ENCODE results near the gene PHF20.

DNA sequence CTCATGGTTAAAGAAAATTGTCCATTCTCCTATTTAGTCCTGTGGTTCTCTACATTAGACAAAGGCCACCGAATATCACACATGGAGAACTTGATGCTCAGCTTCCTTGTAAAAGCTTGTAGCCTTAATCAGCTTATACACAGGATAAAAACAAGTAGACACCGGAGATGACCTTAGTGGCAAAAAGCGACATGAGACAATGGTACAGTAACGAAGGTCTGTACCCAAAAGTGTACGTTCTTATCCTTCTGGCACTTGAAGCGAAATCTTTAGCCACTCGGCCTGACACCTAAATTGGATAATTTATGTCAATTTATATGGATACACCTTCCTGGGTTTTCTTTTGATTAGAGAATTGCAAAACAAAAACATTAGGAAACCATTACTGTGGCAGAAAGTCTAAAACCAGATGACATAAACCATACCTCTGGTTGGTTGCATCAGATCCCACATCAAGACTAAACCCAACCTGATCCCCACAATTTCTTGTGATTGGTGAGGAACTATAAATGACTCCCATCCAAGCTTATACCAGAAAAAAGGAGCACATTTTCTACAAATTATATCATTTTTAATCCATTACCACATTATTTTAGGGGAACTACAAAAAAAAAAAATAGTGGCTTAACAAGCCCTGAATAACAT, 35.9 kb upstream of the PHF20 start:
- TF ChIP-seq EP300 (IDR thresholded peaks at IDR 0.05) (no peak), POLR2A (IDR thresholded peaks at IDR 0.05) (no peak)
- TF ChIP-seq, protein P1, sequence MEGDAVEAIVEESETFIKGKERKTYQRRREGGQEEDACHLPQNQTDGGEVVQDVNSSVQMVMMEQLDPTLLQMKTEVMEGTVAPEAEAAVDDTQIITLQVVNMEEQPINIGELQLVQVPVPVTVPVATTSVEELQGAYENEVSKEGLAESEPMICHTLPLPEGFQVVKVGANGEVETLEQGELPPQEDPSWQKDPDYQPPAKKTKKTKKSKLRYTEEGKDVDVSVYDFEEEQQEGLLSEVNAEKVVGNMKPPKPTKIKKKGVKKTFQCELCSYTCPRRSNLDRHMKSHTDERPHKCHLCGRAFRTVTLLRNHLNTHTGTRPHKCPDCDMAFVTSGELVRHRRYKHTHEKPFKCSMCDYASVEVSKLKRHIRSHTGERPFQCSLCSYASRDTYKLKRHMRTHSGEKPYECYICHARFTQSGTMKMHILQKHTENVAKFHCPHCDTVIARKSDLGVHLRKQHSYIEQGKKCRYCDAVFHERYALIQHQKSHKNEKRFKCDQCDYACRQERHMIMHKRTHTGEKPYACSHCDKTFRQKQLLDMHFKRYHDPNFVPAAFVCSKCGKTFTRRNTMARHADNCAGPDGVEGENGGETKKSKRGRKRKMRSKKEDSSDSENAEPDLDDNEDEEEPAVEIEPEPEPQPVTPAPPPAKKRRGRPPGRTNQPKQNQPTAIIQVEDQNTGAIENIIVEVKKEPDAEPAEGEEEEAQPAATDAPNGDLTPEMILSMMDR (IDR thresholded peaks at IDR 0.05): no peak

Measured in gastroesophageal sphincter (tissue), 3 donors.